SK-N-SH treated with all-trans-retinoic acid at 6 μM for 48 hours (cell line): ENCODE measurements around the gene STAG2.

ENCODE experiments used
- ATAC-seq: fragments of 200-7000 bp; cut with Tn5 transposase; 3 replicates; pipeline ENCODE4 v1.9.1; 2020; ENCODE audit warnings: mild to moderate bottlenecking, moderate library complexity
- ARNTL ChIP-seq: fragments of 450-650 bp; formaldehyde crosslinking; IDR thresholded peaks from 2 replicates; pipeline ENCODE4 v1.5.0; 2020; ENCODE audit warnings: low read depth, mild to moderate bottlenecking, moderate library complexity, borderline replicate concordance
- BACH2 ChIP-seq: fragments of 250-450 bp; sonication (Bioruptor Pico); IDR thresholded peaks from 2 replicates; pipeline ENCODE4 v1.9.0; 2021; ENCODE audit warnings: mild to moderate bottlenecking, borderline replicate concordance
- CSDC2 ChIP-seq: fragments of 250-450 bp; sonication (Bioruptor Pico); IDR thresholded peaks from 2 replicates; pipeline ENCODE4 v1.5.0; 2020; ENCODE audit warnings: mild to moderate bottlenecking, moderate library complexity
- ESRRG ChIP-seq: fragments of 250-450 bp; sonication (Bioruptor Pico); IDR thresholded peaks from 2 replicates; pipeline ENCODE4 v1.6.1; 2021; ENCODE audit warnings: mild to moderate bottlenecking
- GLIS3 ChIP-seq: fragments of 250-450 bp; sonication (Bioruptor Pico); IDR thresholded peaks from 2 replicates; pipeline ENCODE4 v1.5.0; 2020; ENCODE audit warnings: mild to moderate bottlenecking, moderate library complexity
- ISL1 ChIP-seq: fragments of 250-450 bp; sonication (Bioruptor Pico); IDR thresholded peaks from 2 replicates; pipeline ENCODE4 v2.1.2; 2022; ENCODE audit warnings: mild to moderate bottlenecking, moderate library complexity
- OSR1 ChIP-seq: fragments of 250-450 bp; sonication (Bioruptor Pico); IDR thresholded peaks from 2 replicates; pipeline ENCODE4 v1.8.0; 2022; ENCODE audit warnings: moderate library complexity, mild to moderate bottlenecking, inconsistent platforms
- PPARA ChIP-seq: fragments of 250-450 bp; sonication (Bioruptor Pico); IDR thresholded peaks from 2 replicates; pipeline ENCODE4 v1.5.0; 2020; ENCODE audit warnings: mild to moderate bottlenecking, borderline replicate concordance
- RARB ChIP-seq: fragments of 250-450 bp; sonication (Bioruptor Pico); IDR thresholded peaks from 2 replicates; pipeline ENCODE4 v1.8.0; 2021; ENCODE audit warnings: mild to moderate bottlenecking, moderate library complexity
- SNAI2 ChIP-seq: fragments of 250-450 bp; sonication (Bioruptor Pico); IDR thresholded peaks from 2 replicates; pipeline ENCODE4 v1.5.0; 2020; ENCODE audit warnings: mild to moderate bottlenecking, moderate library complexity
- TCF4 ChIP-seq: fragments of 250-450 bp; sonication (Bioruptor Pico); IDR thresholded peaks from 2 replicates; pipeline ENCODE4 v1.8.0; 2021; ENCODE audit warnings: mild to moderate bottlenecking, moderate library complexity, borderline replicate concordance
- TOX ChIP-seq: fragments of 250-450 bp; sonication (Bioruptor Pico); IDR thresholded peaks from 2 replicates; pipeline ENCODE4 v1.8.0; 2021; ENCODE audit warnings: mild to moderate bottlenecking, moderate library complexity, borderline replicate concordance
- ZC3H10 ChIP-seq: fragments of 250-450 bp; sonication (Bioruptor Pico); IDR thresholded peaks from 2 replicates; pipeline ENCODE4 v1.5.1; 2021; ENCODE audit warnings: mild to moderate bottlenecking, moderate library complexity
- ZFP30 ChIP-seq: fragments of 450-650 bp; formaldehyde crosslinking; IDR thresholded peaks from 2 replicates; pipeline ENCODE4 v1.5.0; 2022; ENCODE audit warnings: mild to moderate bottlenecking, moderate library complexity
- ZNF565 ChIP-seq: fragments of 450-650 bp; formaldehyde crosslinking; conservative IDR thresholded peaks from 2 replicates; pipeline ENCODE4 v1.5.0; 2020; ENCODE audit warnings: low read depth, mild to moderate bottlenecking, moderate library complexity
- ZNF70 ChIP-seq: fragments of 450-650 bp; formaldehyde crosslinking; IDR thresholded peaks from 2 replicates; pipeline ENCODE4 v1.5.0; 2020; ENCODE audit warnings: mild to moderate bottlenecking, moderate library complexity
- ZNF8 ChIP-seq: fragments of 450-650 bp; formaldehyde crosslinking; IDR thresholded peaks from 2 replicates; pipeline ENCODE4 v1.5.0; 2020; ENCODE audit warnings: mild to moderate bottlenecking, moderate library complexity
- TF ChIP-seq, protein P1 (sequence below): fragments of 250-450 bp; sonication (Bioruptor Pico); IDR thresholded peaks from 2 replicates; pipeline ENCODE4 v1.5.1; 2021; ENCODE audit warnings: mild to moderate bottlenecking, moderate library complexity
- TF ChIP-seq, protein P2 (sequence below): fragments of 250-450 bp; sonication (Bioruptor Pico); IDR thresholded peaks from 2 replicates; pipeline ENCODE4 v1.5.0; 2020; ENCODE audit warnings: mild to moderate bottlenecking, moderate library complexity
- TF ChIP-seq, protein P3 (sequence below): fragments of 250-450 bp; sonication (Bioruptor Pico); IDR thresholded peaks from 2 replicates; pipeline ENCODE4 v1.8.0; 2020; ENCODE audit warnings: mild to moderate bottlenecking, moderate library complexity, borderline replicate concordance
- TF ChIP-seq, protein P4 (sequence below): fragments of 250-450 bp; sonication (Bioruptor Pico); IDR thresholded peaks from 2 replicates; pipeline ENCODE4 v1.5.1; 2020; ENCODE audit warnings: low read depth, mild to moderate bottlenecking, moderate library complexity

STAG2 gene

DNA sequence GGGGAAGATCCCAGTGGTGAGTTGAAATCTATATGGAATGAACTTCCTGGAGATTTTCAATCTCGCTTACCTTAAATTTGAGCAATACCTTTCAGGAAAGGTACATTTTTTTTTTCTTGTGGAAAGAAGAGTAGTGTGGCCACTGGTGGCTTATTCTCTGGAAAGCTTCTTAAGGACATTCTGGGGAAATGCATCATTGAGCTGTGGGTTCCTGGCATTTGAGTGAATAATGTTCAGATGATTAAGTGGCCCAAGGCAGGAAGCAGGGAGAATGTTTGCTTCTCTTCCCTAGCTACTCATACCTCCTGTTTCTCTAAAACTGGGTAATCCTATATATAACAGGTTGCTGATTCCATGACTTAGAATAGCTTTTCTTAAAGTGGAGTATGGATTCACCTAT is 31.8 kb downstream of the STAG2 start:
- no peak for ATAC-seq
- TF ChIP-seq OSR1 (no peak), TOX (no peak), PPARA (CRISPR knock-in tag) (no peak), ZNF565 (CRISPR knock-in tag) (no peak), SNAI2 (CRISPR knock-in tag) (no peak), BACH2 (CRISPR knock-in tag) (no peak), ZNF70 (CRISPR knock-in tag) (no peak), CSDC2 (CRISPR knock-in tag) (no peak), ARNTL (CRISPR knock-in tag) (no peak)
- TF ChIP-seq, protein P1, sequence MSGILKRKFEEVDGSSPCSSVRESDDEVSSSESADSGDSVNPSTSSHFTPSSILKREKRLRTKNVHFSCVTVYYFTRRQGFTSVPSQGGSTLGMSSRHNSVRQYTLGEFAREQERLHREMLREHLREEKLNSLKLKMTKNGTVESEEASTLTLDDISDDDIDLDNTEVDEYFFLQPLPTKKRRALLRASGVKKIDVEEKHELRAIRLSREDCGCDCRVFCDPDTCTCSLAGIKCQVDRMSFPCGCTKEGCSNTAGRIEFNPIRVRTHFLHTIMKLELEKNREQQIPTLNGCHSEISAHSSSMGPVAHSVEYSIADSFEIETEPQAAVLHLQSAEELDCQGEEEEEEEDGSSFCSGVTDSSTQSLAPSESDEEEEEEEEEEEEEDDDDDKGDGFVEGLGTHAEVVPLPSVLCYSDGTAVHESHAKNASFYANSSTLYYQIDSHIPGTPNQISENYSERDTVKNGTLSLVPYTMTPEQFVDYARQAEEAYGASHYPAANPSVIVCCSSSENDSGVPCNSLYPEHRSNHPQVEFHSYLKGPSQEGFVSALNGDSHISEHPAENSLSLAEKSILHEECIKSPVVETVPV, result no peak
- TF ChIP-seq, protein P2, sequence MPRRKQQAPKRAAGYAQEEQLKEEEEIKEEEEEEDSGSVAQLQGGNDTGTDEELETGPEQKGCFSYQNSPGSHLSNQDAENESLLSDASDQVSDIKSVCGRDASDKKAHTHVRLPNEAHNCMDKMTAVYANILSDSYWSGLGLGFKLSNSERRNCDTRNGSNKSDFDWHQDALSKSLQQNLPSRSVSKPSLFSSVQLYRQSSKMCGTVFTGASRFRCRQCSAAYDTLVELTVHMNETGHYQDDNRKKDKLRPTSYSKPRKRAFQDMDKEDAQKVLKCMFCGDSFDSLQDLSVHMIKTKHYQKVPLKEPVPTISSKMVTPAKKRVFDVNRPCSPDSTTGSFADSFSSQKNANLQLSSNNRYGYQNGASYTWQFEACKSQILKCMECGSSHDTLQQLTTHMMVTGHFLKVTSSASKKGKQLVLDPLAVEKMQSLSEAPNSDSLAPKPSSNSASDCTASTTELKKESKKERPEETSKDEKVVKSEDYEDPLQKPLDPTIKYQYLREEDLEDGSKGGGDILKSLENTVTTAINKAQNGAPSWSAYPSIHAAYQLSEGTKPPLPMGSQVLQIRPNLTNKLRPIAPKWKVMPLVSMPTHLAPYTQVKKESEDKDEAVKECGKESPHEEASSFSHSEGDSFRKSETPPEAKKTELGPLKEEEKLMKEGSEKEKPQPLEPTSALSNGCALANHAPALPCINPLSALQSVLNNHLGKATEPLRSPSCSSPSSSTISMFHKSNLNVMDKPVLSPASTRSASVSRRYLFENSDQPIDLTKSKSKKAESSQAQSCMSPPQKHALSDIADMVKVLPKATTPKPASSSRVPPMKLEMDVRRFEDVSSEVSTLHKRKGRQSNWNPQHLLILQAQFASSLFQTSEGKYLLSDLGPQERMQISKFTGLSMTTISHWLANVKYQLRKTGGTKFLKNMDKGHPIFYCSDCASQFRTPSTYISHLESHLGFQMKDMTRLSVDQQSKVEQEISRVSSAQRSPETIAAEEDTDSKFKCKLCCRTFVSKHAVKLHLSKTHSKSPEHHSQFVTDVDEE (CRISPR knock-in tag), result no peak

DNA sequence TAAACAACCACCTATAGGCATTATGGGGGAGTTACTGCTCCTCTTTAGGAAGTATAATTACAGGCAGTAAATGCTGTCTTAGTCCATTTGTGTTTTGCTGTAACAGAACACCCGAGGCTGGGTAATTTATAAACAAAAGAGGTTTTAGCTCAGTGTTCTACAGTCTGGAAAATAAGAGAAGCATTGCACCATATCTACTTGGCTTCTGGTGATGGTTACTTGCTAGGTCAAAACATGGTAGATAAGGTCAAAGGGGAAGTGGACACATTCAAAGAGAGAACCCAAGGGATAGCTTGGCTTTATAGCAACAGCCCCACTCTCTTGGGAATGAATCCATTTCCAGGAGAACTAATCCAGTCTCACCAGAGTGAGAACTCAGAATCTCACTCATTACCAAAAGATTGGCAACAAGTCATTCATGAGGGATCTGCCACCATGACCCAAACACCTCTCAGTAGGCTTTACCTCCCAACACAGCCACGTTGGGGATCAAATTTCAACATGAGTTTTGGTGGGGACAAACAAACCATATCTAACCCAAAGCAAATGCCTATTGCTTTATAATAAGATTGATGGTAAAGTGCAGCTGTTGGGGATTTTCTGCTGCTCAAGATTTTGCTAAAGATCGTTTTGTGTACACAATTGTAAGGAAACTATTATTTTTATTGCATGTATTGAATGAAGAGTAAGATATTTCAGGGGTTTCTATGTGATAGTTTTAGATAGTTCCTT is 32.6 kb downstream of the STAG2 start:
- no peak for TF ChIP-seq OSR1
- no peak for TF ChIP-seq ARNTL (CRISPR knock-in tag)
- no peak for TF ChIP-seq GLIS3 (CRISPR knock-in tag)
- TF ChIP-seq, protein P3, sequence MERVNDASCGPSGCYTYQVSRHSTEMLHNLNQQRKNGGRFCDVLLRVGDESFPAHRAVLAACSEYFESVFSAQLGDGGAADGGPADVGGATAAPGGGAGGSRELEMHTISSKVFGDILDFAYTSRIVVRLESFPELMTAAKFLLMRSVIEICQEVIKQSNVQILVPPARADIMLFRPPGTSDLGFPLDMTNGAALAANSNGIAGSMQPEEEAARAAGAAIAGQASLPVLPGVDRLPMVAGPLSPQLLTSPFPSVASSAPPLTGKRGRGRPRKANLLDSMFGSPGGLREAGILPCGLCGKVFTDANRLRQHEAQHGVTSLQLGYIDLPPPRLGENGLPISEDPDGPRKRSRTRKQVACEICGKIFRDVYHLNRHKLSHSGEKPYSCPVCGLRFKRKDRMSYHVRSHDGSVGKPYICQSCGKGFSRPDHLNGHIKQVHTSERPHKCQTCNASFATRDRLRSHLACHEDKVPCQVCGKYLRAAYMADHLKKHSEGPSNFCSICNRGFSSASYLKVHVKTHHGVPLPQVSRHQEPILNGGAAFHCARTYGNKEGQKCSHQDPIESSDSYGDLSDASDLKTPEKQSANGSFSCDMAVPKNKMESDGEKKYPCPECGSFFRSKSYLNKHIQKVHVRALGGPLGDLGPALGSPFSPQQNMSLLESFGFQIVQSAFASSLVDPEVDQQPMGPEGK (CRISPR knock-in tag), result no peak
- TF ChIP-seq RARB, result no peak
- TF ChIP-seq CSDC2 (CRISPR knock-in tag), result no peak
- no peak for TF ChIP-seq ZFP30 (CRISPR knock-in tag)
- no peak for TF ChIP-seq ISL1 (CRISPR knock-in tag)
- TF ChIP-seq TOX, result no peak
- no peak for TF ChIP-seq SNAI2 (CRISPR knock-in tag)
- TF ChIP-seq BACH2 (CRISPR knock-in tag), result no peak
- TF ChIP-seq ESRRG (CRISPR knock-in tag), result no peak
- TF ChIP-seq ZC3H10 (CRISPR knock-in tag), result no peak
- no peak for TF ChIP-seq PPARA (CRISPR knock-in tag)
- TF ChIP-seq, protein P2 (CRISPR knock-in tag), result no peak
- TF ChIP-seq ZNF8 (CRISPR knock-in tag), result no peak
- no peak for TF ChIP-seq TCF4 (CRISPR knock-in tag)
- TF ChIP-seq, protein P4, sequence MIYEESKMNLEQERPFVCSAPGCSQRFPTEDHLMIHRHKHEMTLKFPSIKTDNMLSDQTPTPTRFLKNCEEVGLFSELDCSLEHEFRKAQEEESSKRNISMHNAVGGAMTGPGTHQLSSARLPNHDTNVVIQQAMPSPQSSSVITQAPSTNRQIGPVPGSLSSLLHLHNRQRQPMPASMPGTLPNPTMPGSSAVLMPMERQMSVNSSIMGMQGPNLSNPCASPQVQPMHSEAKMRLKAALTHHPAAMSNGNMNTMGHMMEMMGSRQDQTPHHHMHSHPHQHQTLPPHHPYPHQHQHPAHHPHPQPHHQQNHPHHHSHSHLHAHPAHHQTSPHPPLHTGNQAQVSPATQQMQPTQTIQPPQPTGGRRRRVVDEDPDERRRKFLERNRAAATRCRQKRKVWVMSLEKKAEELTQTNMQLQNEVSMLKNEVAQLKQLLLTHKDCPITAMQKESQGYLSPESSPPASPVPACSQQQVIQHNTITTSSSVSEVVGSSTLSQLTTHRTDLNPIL (CRISPR knock-in tag), result no peak
- TF ChIP-seq, all 23 proteins: peak for 0
- ATAC-seq, result no peak
